Measurements from ENCODE around the gene RIMBP2.

RIMBP2 gene

GRCh38 chr12:130354407-130354806, 361.7 kb downstream of the RIMBP2 start:
- no peak for FAIRE-seq

DNA sequence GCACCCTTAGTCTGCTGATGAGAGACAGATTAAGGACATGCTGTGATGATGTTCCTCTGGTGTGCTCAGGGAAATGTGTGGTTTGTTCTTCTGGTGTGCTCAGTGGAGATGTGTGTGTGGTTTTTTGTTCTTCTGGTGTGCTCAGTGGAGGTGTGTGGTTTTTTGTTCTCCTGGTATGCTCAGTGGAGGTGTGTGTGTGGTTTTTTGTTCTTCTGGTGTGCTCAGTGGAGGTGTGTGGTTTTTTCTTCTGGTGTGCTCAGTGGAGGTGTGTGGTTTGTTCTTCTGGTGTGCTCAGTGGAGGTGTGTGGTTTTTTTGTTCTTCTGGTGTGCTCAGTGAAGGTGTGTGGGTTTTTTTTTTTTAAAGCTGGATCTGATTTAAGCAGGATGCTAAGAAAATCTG, 363.0 kb downstream of the RIMBP2 start:
- no peak for FAIRE-seq
- DNase-seq (ENCODE audit: insufficient read length, low spot score) = no peak

More at GRCh38 chr12:130354407-130354806, 361.7 kb downstream of the RIMBP2 start:
- DNase-seq (ENCODE audit: insufficient read length, low spot score) = no peak

GRCh38 chr12:130351326-130351725, 364.8 kb downstream of the RIMBP2 start:
- FAIRE-seq (no peak), DNase-seq (ENCODE audit: insufficient read length, low spot score) (no peak)

- no peak for DNase-seq (ENCODE audit: insufficient read length, low spot score)
- FAIRE-seq = no peak
Measured at GRCh38 chr12:130350715-130351114, 365.4 kb downstream of the RIMBP2 start.

- no peak for FAIRE-seq
Measured at GRCh38 chr12:130347588-130347987, 368.5 kb downstream of the RIMBP2 start.

More at GRCh38 chr12:130347588-130347987, 368.5 kb downstream of the RIMBP2 start:
- no peak for DNase-seq (ENCODE audit: insufficient read length, low spot score)
